NCI-H446 (cell line): Measurements from ENCODE around the gene LILRB2.
"Not testable (repeated sequence)": the region's sequence is repeated elsewhere in the genome, so short reads cannot be mapped to it uniquely, and the experiment has no call there.

Experiments used
- DNase-seq, 2 experiments: peaks; one replicate each; lab custom pipeline; 2025; lab: John Stamatoyannopoulos, UW

The LILRB2 gene

GRCh38 chr19:54240372-54241336 lies 40.3 kb downstream of the LILRB2 start:
- not testable (repeated sequence) for DNase-seq

GRCh38 chr19:54239491-54240371 lies 41.2 kb downstream of the LILRB2 start:
- not testable (repeated sequence) for DNase-seq

GRCh38 chr19:54233941-54234340 lies 47.0 kb downstream of the LILRB2 start:
- DNase-seq, result no peak

- peak; percentile 59 to 81 for DNase-seq
Observed at GRCh38 chr19:54231077-54231931, 49.6 kb downstream of the LILRB2 start.

- no peak for DNase-seq
Observed at GRCh38 chr19:54230031-54230430, 50.9 kb downstream of the LILRB2 start.

- DNase-seq, result no peak
Observed at GRCh38 chr19:54229146-54229545, 51.8 kb downstream of the LILRB2 start.

- not testable (repeated sequence) for DNase-seq
Observed at GRCh38 chr19:54224619-54225018, 56.3 kb downstream of the LILRB2 start.

- DNase-seq, result not testable (repeated sequence)
Observed at GRCh38 chr19:54223937-54224281, 57.0 kb downstream of the LILRB2 start.
